Measurements from ENCODE around the gene SH2D1A.
A peak's percentile ranks its signal among the peaks of the same experiment; 100 is the strongest.
"Not testable (repeated sequence)": the region's sequence is repeated elsewhere in the genome, so short reads cannot be mapped to it uniquely, and the experiment has no call there.

The SH2D1A gene

DNA sequence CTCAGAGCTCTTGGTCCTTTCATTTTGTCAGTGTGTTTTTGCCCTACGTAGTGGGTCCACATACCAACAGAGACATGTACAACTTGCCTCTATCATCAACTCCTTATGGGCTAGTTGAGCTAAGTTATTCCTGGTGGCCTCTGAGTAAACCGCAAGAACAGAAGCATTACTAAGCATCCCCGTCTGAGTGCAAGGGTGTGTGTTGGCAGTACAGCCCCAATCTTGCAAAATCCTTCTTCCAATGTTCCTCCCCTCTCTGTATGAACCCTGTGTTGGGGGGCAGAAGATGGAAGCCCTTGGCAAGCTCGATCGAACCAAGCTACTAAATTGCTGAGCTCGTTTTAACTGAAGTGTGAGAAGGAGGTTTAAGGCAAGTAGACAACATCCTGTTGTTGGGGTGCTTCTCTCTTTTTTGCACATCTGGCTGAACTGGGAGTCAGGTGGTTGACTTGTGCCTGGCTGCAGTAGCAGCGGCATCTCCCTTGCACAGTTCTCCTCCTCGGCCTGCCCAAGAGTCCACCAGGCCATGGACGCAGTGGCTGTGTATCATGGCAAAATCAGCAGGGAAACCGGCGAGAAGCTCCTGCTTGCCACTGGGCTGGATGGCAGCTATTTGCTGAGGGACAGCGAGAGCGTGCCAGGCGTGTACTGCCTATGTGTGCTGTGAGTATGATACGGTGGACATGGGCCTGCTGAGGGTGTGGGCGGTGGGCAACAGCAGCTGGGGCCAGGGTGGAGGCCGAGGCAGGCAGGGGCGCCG lies at the start of gene SH2D1A:
SH2D1A (plus strand) TSS at position 447 of the 760 bp plus-strand sequence; CDS start at position 527, 80 bp downstream.
- peak; percentile 75 for DNase-seq

DNA sequence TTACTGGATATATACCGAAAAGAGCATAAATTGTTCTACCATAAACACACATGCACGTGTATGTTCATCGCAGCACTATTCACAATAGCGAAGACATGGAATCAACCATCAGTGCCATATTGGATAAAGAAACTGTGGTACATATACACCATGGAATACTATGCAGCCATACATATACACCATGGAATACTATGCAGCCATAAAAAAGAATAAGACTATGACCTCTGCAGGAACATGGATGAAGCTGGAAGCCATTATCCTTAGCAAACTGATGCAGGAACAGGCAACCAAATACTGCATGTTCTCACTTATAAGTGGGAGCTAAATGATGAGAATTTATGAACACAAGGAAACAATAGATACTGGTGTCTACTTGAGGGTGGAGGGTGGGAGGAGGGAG lies 47.0 kb upstream of the SH2D1A start:
- DNase-seq: not testable (repeated sequence)

DNA sequence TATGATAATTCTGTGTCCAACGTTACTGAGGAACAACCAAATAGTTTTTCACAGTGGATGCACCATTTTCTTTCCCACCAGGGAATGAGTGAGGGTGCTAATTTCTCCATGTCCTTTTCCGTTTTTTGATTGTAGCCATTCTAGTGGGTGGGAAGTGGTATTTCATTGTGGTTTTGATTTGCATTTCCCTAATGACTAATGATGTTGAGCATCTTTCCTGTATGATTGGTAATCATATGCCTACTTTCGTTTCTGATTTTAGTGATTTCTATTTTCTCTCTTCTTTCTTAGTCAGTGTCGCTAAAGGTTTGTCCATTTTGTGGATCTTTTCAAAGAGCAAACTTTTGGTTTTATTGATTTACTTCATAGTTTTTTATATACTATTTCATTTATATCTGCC lies 46.0 kb upstream of the SH2D1A start:
- DNase-seq: no peak

- no peak for DNase-seq
Observed at GRCh38 chrX:124307253-124307907, 39.0 kb upstream of the SH2D1A start.

DNA sequence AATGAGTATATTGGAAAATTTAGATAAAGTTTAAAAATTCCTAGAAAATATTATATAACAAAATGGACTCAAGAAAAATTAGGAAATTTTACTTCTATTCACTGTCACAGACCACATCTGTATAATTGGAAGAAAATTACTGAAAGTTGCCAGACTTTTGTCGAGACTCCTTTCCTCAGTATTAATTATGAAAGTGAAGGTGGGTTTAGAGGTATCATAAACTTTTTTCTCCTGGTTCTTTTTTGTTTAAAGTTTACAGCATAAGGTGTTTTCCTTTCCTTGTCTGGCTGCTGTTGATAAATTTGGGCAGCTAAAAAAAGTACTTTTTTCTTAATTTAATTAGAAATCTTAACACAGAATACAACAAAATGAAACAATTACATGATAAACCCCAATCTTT lies 20.6 kb upstream of the SH2D1A start:
- DNase-seq: no peak

GRCh38 chrX:124328765-124329164 lies 17.6 kb upstream of the SH2D1A start:
- no peak for DNase-seq

- DNase-seq: no peak
Observed at GRCh38 chrX:124332481-124333424, 13.6 kb upstream of the SH2D1A start, which contains the start of gene TEX13D. TEX13D (plus strand) TSS chrX:124332660; CDS start chrX:124332918, 258 bp downstream.

- DNase-seq: no peak
Observed at GRCh38 chrX:124333862-124334261, 12.5 kb upstream of the SH2D1A start.

GRCh38 chrX:124334555-124334954 lies 11.8 kb upstream of the SH2D1A start:
- DNase-seq: not testable (repeated sequence)

- DNase-seq: no peak
Observed at GRCh38 chrX:124335598-124335997, 10.8 kb upstream of the SH2D1A start.

DNA sequence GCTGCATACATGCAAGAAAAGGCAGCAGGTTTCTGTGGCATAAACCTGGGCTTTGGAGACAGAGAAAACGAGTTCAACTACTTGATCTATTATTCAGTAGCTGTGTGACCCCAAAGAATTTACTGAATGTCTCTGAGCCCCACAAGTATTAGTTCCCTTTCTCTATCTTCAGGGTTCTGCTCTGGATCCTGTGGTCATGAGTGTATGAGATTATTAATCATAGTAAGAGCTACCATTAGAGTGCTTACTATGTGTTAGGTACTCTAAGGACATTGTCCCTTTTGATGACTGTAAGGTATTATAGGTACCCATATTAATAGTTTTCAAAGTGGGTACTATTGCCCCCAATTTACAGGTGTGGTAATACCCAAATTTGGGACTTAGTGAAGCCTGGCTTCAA lies 8.4 kb upstream of the SH2D1A start:
- no peak for DNase-seq

GRCh38 chrX:124338733-124339514 lies 7.4 kb upstream of the SH2D1A start:
- DNase-seq: no peak

DNA sequence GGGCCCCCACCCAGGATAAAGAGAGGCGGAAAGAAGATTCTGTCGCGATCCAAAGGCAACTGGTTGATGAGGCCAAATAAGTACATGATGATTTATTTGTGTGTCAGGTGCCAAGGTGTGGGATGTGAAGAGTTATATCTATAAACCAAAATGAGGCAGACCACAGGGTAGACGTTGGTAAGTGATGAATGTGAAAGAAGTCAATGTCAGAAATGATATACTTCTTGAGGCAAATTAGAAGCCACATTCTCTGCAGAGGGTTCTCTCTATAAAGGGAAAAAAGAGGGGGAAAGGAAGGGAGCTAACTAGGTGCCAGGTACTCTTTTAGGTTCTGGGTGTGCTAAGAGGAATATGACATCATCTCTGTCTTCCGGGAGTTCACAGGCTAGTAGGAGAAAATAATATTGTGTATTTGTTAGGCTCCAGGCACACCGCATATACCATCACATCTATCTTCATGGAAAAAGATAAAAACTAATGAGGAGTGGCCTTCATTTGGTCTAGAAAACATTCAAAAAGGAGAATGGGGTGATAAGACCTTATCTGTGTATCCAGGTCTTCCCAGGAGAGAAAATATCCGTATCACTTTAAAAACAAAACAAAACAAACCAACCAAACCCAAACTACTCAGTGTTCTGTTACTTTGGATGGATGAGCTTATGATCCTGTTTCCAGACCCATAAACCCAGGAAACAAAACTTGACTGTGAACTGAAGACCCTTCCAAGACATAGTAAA lies 4.8 kb upstream of the SH2D1A start:
- no peak for DNase-seq

- DNase-seq: no peak
Observed at GRCh38 chrX:124342174-124342867, 4.0 kb upstream of the SH2D1A start.

- no peak for DNase-seq
Observed at GRCh38 chrX:124343016-124343415, 3.3 kb upstream of the SH2D1A start.

DNA sequence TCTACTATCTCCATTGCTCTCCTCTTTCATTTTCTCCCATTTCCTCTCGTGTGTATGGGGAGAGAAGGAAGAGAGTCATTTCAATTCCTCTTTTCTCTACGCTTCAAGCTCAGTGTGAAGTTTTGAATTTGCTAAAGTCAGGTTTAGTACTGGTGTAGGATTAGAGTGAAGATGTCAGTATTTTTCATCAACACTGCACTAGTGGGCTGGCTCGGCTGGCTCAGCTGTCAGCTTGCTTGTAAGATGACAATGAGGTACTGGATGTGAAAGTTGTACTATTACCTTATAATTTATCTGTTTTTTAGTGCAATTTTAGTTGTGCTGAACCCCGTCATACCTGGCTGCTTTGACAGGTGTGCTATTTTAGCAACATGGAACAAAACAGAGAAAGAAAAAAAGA lies 2.1 kb upstream of the SH2D1A start:
- no peak for DNase-seq

DNA sequence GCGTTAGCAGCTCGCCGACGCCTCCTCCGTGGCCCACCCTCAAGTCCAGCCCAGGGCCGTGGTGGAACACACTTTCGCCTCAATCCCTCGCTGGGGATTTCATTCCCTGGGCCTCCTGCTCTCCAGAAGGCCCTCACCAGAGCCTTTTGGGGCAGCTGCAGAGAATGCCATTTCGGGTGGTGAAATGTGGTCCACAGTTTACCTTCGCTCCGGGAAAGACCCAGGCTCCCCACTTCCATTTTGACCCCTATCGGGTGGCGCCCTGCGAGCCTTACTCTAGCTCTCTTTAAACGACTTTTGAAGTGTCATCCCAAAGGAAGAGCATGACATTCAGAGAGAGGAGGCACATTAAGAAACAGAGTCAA lies 496 bp downstream of the SH2D1A start:
- no peak for DNase-seq

- DNase-seq: peak; percentile 64
Observed at GRCh38 chrX:124347242-124347641, 879 bp downstream of the SH2D1A start.

DNA sequence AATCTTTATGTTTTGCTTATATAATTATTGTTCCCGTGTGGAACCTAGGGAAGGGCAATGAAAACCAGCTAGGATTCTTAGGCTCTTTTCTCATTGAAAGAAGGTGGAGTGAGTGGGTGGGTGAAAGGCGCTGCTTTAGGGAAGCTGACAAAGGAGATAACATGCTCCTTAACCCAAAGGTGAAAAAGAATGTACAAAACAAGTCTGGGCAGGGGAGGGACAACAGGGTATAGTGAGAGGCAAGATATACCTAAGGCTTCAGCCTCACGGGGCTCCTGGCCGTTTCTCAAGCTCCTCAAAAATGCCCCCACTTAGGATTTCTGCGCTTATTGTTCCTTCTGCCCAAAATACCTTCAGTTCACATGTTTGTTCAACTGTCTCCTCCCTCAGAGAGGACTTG lies 1.8 kb downstream of the SH2D1A start:
- DNase-seq: no peak

DNA sequence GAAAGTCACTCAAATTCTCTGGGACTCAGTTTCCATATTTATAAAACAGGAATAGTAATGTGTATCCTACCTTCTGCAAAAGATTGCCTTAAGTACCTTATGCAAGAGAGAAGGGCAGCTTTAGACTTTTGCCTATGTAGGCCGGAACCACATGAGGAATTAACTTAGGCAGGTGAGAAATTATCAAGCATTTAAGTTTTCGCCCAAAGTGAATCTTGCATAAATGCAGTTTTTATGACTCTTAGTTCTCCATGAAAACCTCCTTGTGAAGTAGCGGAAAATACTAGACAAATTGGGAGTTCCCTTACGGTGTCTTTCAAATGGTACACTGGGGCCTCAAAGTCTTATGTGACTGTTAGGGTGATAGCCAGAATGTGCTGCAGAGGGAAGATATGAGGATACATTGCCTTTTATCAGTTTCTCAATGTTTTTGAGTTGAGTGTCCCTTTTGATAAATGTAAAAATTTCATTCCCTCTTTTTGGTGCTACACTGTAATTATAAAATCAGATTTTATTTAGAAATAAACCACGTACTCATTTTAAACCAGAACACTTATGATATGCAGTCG lies 2.6 kb downstream of the SH2D1A start:
- no peak for DNase-seq

DNA sequence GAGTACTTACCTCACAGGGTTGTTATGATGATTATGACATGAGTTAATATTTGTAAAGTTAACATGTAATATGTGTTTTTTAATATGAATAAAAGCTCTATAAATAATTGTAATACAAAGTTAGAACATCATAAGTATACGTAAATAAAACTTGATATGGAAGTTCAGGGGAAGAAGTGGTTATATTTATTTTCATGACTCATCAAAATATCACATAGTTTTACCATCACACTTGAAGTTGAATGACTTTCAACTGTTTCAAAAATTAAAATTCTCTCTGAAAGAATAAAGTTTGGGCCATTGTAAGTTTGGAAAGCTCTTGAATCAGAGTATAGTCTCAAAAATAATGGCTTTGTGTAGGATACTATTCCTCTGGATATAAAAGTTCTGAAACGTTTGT lies 8.3 kb downstream of the SH2D1A start:
- no peak for DNase-seq

Data from activated CD8-positive, alpha-beta memory T cell treated with anti-CD3 and anti-CD28 coated beads for 24 hours (primary cell).